Naive thymus-derived CD8-positive, alpha-beta T cell (primary cell): Measurements from ENCODE around the gene SIRT1. TPM values are rescaled to one million over a fixed set of nuclear protein-coding genes. Genes with fewer than 3 reads are reported as not detected.
"Not testable (repeated sequence)": the region's sequence is repeated elsewhere in the genome, so short reads cannot be mapped to it uniquely, and the experiment has no call there.

Experiments
- ATAC-seq, 2 donors: fragments of 150-1000 bp; cut with Tn5 transposase in 1 of 2; sonication (Bioruptor Pico), chemical (Tn5 transposase) in 1 of 2; 1 replicate in 1 of 2; 2 replicates in 1 of 2; pipeline ENCODE4 v1.10.0; 2021; ENCODE audit warnings: mild to moderate bottlenecking in 2 of 2, moderate library complexity in 2 of 2
- POLR2A ChIA-PET: fragments of 350-600 bp; sonication (Branson Sonifier 250); formaldehyde crosslinking; loops from one replicate; lab custom pipeline; 2021; ENCODE audit warnings: antibody characterized with exemption; lab: Charles Lee
- DNase-seq, 10 donors: peaks; one replicate each; pipeline versions ENCODE4 v3.0.0 to v3.0.0-alpha.2; 2020 to 2022
- H3K27ac Mint-ChIP-seq, 10 donors: one replicate each; pipeline ENCODE4 v1.8.0; 2020 to 2022; ENCODE audit warnings: mild to moderate bottlenecking in 10 of 10, mixed read lengths in 10 of 10, moderate library complexity in 4 of 10, inconsistent platforms in 1 of 10
- H3K27me3 Mint-ChIP-seq, 5 donors: one replicate each; pipeline ENCODE4 v1.8.0; 2021 to 2022; ENCODE audit warnings: mixed read lengths in 5 of 5
- H3K36me3 Mint-ChIP-seq, 3 donors: one replicate each; pipeline ENCODE4 v1.8.0; 2020 to 2022; ENCODE audit warnings: mixed read lengths in 3 of 3, mild to moderate bottlenecking in 2 of 3, inconsistent platforms in 1 of 3
- H3K4me1 Mint-ChIP-seq, 4 donors: one replicate each; pipeline ENCODE4 v1.8.0; 2021 to 2022; ENCODE audit warnings: mixed read lengths in 4 of 4
- H3K4me3 Mint-ChIP-seq, 10 donors: one replicate each; pipeline ENCODE4 v1.8.0; 2020 to 2022; ENCODE audit warnings: mild to moderate bottlenecking in 10 of 10, mixed read lengths in 10 of 10, moderate library complexity in 6 of 10, inconsistent platforms in 1 of 10
- H3K9me3 Mint-ChIP-seq, 9 donors: one replicate each; pipeline ENCODE4 v1.8.0; 2020 to 2022; ENCODE audit warnings: mixed read lengths in 9 of 9, mild to moderate bottlenecking in 3 of 9, inconsistent platforms in 1 of 9, moderate library complexity in 1 of 9
- polyA plus RNA-seq, 3 donors: library from polyadenylated mRNA; unstranded; fragments of 300-500 nt; fragmentation: Illumina TruSeq; gene quantifications; one replicate each; pipeline ENCODE4 v1.2.3, GENCODE V29; 2021
- total RNA-seq, 8 experiments: library from RNA in 2 of 8; stranded (reverse) in 2 of 8; gene quantifications; one replicate each; pipeline ENCODE4 v1.2.3 and lab custom pipeline; 2021 to 2026

The SIRT1 gene
- total RNA-seq: 10 to 100 TPM; 55.8 to 60.9 TPM
- polyA plus RNA-seq: 10 to 100 TPM; 10.2 to 18.7 (median 12.4) TPM
- total RNA-seq (lab: John Stamatoyannopoulos, UW): 38.5 to 139 (median 91.4) reads per million in 6 experiments

- peaks cover 0 to 27% (median 11%) of the 10 kb centered on the region in 3 donors for H3K36me3 Mint-ChIP-seq
- peak; percentile 88 to 95 (median 92) for DNase-seq
- POLR2A ChIA-PET: interaction anchor here (0.6 to 3.5 kb wide), 9 partner anchors 10 to 448 kb away, joined by 3 to 32 read pairs (median 5); partner anchors contain the start of genes HERC4, HNRNPH3 and PBLD
- H3K27me3 Mint-ChIP-seq: no peaks in the 10 kb centered on the region
- H3K9me3 Mint-ChIP-seq: no peaks in the 10 kb centered on the region
- H3K4me3 Mint-ChIP-seq: peak within 1 kb of the TSS; percentile 90 to 98 (median 95)
- H3K27ac Mint-ChIP-seq: peak within 1 kb of the TSS; percentile 94 to 98 (median 96)
- peaks cover 16 to 45% (median 35%) of the 10 kb centered on the region in 4 donors for H3K4me1 Mint-ChIP-seq
- ATAC-seq: peak; percentile 78 to 82
These were observed at the start of gene SIRT1 for GRCh38 chr10:67884313-67884841. Gene SIRT1, plus strand, starts transcription at chr10:67884656. Its CDS starts 66 bp downstream, at chr10:67884722.

DNA sequence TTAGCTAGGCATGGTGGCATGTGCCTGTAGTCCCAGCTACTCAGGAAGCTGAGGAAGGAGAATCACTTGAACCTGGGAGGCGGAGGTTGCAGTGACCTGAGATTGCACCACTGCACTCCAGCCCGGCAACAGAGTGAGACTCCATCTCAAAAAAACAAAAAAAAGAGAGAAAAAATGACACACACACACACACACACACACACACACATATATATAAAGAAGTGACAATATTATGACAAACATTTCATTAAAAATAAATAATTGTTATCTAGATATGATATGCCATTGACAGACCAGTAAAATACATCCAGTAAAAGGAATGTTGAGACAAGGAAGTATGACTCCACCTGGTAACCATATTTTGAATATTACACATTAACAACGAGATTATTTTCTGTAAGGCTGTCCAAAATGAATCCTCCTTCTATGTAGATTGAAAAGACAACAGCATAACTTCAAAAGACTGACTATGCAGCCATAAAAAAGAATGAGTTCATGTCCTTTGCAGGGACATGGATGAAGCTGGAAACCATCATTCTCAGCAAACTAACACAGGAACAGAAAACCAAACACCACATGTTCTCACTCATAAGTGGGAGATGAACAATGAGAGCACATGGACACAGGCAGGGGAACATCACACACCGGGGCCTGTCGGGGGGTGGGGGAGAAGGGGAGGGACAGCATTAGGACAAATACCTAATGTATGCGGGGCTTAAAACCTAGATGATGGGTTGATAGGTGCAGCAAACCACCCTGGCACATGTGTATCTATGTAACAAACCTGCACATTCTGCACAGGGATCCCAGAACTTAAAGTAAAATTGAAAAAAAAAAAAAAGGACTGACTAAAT, 48.7 kb upstream of the SIRT1 start:
- H3K4me1 Mint-ChIP-seq, DNase-seq, H3K27me3 Mint-ChIP-seq, ATAC-seq, H3K36me3 Mint-ChIP-seq, H3K9me3 Mint-ChIP-seq, POLR2A ChIA-PET, H3K4me3 Mint-ChIP-seq: not testable (repeated sequence)
- peak overlapping the region in 1 of 10 donors; percentile 74 for H3K27ac Mint-ChIP-seq

DNA sequence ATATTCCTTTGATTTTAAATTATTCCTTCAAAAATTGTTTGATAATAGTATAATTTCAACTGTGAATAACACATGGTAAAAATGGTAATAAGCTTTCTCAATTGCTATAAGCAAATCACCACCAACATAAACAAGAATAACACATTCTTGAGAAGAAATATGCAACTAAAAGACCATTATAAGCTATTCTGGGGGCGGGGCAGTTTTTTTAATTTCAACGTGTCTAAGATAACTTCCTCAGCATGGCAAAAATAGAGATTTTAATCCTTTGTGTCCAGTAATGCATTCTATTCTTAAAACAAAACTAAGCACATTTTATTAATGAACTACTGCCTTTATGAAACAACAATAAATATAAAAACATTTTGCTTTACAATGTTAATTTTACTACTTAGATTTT, 48.0 kb upstream of the SIRT1 start:
- no peak for DNase-seq
- POLR2A ChIA-PET: no interaction called here
- H3K27ac Mint-ChIP-seq: no peak overlapping the region
- ATAC-seq: no peak
- no peak overlapping the region for H3K4me3 Mint-ChIP-seq
- peaks cover 0 to 7% (median 5%) of the 10 kb centered on the region in 9 donors for H3K9me3 Mint-ChIP-seq
- no peaks in the 10 kb centered on the region for H3K27me3 Mint-ChIP-seq
- H3K4me1 Mint-ChIP-seq: peaks cover 0 to 6% (median 1%) of the 10 kb centered on the region in 4 donors
- peaks cover 0 to 3% (median 0%) of the 10 kb centered on the region in 3 donors for H3K36me3 Mint-ChIP-seq

- Mint-ChIP-seq H3K27me3 (no peaks in the 10 kb centered on the region), H3K4me1 (peaks cover 0 to 6% (median 1%) of the 10 kb centered on the region in 4 donors), H3K36me3 (peaks cover 0 to 5% (median 0%) of the 10 kb centered on the region in 3 donors), H3K9me3 (peaks cover 0 to 10% (median 6%) of the 10 kb centered on the region in 9 donors), H3K4me3 (no peak overlapping the region), H3K27ac (no peak overlapping the region)
- ATAC-seq (no peak), DNase-seq (no peak)
- POLR2A ChIA-PET: interaction anchor here (2.0 to 2.3 kb wide), 2 partner anchors 11 to 13 kb away, joined by 5 to 6 read pairs; no protein-coding TSS in a partner anchor
These were observed 47.5 kb upstream of the SIRT1 start for GRCh38 chr10:67836972-67837371.

GRCh38 chr10:67837541-67838314, 46.7 kb upstream of the SIRT1 start, which contains the start of gene DNAJC12:
Gene DNAJC12, minus strand, starts transcription at chr10:67838188. Its CDS starts 177 bp downstream, at chr10:67838011.
- POLR2A ChIA-PET: interaction anchor here (2.0 to 2.3 kb wide), 2 partner anchors 10 to 12 kb away, joined by 5 to 6 read pairs; no protein-coding TSS in a partner anchor
- H3K4me1 Mint-ChIP-seq: peaks cover 0 to 6% (median 1%) of the 10 kb centered on the region in 4 donors
- peaks cover 0 to 5% (median 0%) of the 10 kb centered on the region in 3 donors for H3K36me3 Mint-ChIP-seq
- H3K9me3 Mint-ChIP-seq: peaks cover 0 to 14% (median 6%) of the 10 kb centered on the region in 9 donors
- H3K4me3 Mint-ChIP-seq: peak within 1 kb of the TSS in 3 of 10 donors; percentile 10 to 26 (median 23)
- H3K27me3 Mint-ChIP-seq: no peaks in the 10 kb centered on the region
- peak within 1 kb of the TSS in 1 of 10 donors; percentile 56 for H3K27ac Mint-ChIP-seq
- ATAC-seq: peak; percentile 79 to 97
- DNase-seq: peak in 2 of 10 donors; percentile 27 to 28

GRCh38 chr10:67839511-67839910, 44.9 kb upstream of the SIRT1 start:
- H3K9me3 Mint-ChIP-seq: peaks cover 0 to 14% (median 6%) of the 10 kb centered on the region in 9 donors
- POLR2A ChIA-PET, H3K36me3 Mint-ChIP-seq, H3K27me3 Mint-ChIP-seq, H3K27ac Mint-ChIP-seq, H3K4me1 Mint-ChIP-seq, ATAC-seq, DNase-seq, H3K4me3 Mint-ChIP-seq: not testable (repeated sequence)

GRCh38 chr10:67839951-67840350, 44.5 kb upstream of the SIRT1 start:
- no peak overlapping the region for H3K27ac Mint-ChIP-seq
- no peak overlapping the region for H3K4me3 Mint-ChIP-seq
- peaks cover 0 to 3% (median 0%) of the 10 kb centered on the region in 5 donors for H3K27me3 Mint-ChIP-seq
- peaks cover 0 to 6% (median 1%) of the 10 kb centered on the region in 4 donors for H3K4me1 Mint-ChIP-seq
- no peak for ATAC-seq
- peaks cover 0 to 8% (median 0%) of the 10 kb centered on the region in 3 donors for H3K36me3 Mint-ChIP-seq
- no peak for DNase-seq
- H3K9me3 Mint-ChIP-seq: peaks cover 0 to 14% (median 6%) of the 10 kb centered on the region in 9 donors
- POLR2A ChIA-PET: no interaction called here

- DNase-seq (no peak), ATAC-seq (no peak)
- Mint-ChIP-seq H3K4me1 (peaks cover 0 to 6% (median 1%) of the 10 kb centered on the region in 4 donors), H3K27ac (no peak overlapping the region), H3K36me3 (peaks cover 0 to 8% (median 0%) of the 10 kb centered on the region in 3 donors), H3K4me3 (no peak overlapping the region), H3K9me3 (peaks cover 0 to 14% (median 6%) of the 10 kb centered on the region in 9 donors), H3K27me3 (peaks cover 0 to 3% (median 0%) of the 10 kb centered on the region in 5 donors)
- POLR2A ChIA-PET: no interaction called here
These were observed 42.7 kb upstream of the SIRT1 start for GRCh38 chr10:67841737-67842136.

DNA sequence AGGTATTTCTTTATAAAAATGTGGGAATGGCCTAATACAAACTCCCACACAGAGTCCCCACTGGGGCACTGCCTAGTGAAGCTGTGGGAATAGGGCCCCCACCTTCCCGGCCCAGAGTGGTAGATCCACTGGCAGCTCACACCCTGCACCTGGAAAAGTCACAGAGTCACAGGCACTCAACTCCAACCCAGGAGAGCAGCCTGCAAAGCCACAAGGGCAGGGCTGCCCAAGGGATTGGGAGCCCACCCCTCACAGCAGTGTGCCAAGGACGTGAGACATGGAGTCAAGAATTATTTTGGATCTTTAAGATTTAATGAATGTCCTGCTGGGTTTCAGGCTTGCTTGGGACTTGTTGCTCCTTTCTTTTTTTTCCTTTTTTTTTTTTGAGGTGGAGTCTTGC, 41.2 kb upstream of the SIRT1 start:
- peaks cover 0 to 8% (median 0%) of the 10 kb centered on the region in 3 donors for H3K36me3 Mint-ChIP-seq
- no peak overlapping the region for H3K4me3 Mint-ChIP-seq
- ATAC-seq (no peak), DNase-seq (no peak)
- POLR2A ChIA-PET: no interaction called here
- H3K4me1 Mint-ChIP-seq: no peaks in the 10 kb centered on the region
- no peak overlapping the region for H3K27ac Mint-ChIP-seq
- H3K27me3 Mint-ChIP-seq: peaks cover 0 to 3% (median 0%) of the 10 kb centered on the region in 5 donors
- H3K9me3 Mint-ChIP-seq: peaks cover 0 to 14% (median 6%) of the 10 kb centered on the region in 9 donors

DNA sequence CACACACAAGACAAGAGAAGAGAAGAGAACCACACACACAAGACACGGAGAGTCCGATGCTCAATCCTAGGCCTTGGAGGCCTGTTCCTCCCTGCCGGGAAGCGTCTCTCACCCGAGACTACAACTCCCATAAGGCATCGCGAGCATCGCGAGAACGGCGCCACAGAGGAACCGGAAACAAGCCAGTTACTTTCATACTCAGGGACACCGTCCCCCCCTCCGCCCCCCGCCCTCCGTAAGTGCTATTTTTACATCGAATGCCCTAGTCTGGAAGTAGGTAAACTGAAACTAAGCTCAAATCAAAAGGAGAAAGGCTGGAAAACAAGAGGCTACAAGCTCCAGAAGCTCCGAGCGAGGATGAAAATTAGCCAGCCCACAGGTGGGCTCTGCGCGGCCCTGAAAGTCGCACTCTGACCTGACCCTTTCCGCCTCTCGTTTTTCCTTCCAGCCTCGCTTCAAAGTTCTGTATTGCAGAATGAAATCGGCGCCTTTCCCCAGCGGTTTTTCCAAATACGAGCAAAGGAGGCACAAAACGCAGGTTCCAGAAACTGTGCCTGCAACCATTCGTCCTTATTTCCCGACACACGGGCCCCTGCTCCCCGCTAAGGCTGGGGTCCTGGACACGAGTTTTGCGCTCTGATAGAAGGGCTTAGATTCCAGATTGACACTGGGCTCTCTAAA, 35.0 kb upstream of the SIRT1 start:
- Mint-ChIP-seq H3K27me3 (peaks cover 0 to 1% (median 0%) of the 10 kb centered on the region in 5 donors), H3K4me1 (peaks cover 2 to 12% (median 8%) of the 10 kb centered on the region in 4 donors), H3K36me3 (no peaks in the 10 kb centered on the region), H3K9me3 (peaks cover 0 to 2% (median 0%) of the 10 kb centered on the region in 9 donors), H3K4me3 (peak overlapping the region; percentile 85 to 99 (median 96)), H3K27ac (peak overlapping the region; percentile 86 to 100 (median 98))
- DNase-seq (peak; percentile 83 to 96 (median 90)), ATAC-seq (peak; percentile 98 to 99)
- POLR2A ChIA-PET: interaction anchor here (0.6 to 3.2 kb wide), 10 partner anchors 10 to 483 kb away, joined by 3 to 32 read pairs (median 3); partner anchors contain the start of genes DNAJC12, HNRNPH3, PBLD and SIRT1

- no peaks in the 10 kb centered on the region for H3K27me3 Mint-ChIP-seq
- H3K9me3 Mint-ChIP-seq: peaks cover 0 to 2% (median 0%) of the 10 kb centered on the region in 9 donors
- DNase-seq (no peak), ATAC-seq (no peak)
- peaks cover 5 to 23% (median 14%) of the 10 kb centered on the region in 4 donors for H3K4me1 Mint-ChIP-seq
- H3K27ac Mint-ChIP-seq: peak overlapping the region in 4 of 10 donors; percentile 6 to 49 (median 10)
- no peaks in the 10 kb centered on the region for H3K36me3 Mint-ChIP-seq
- POLR2A ChIA-PET: interaction anchor here (3.2 kb wide), 1 partner anchor 33 kb away, joined by 32 read pairs; the partner anchor contains the start of gene SIRT1
- H3K4me3 Mint-ChIP-seq: peak overlapping the region in 7 of 10 donors; percentile 19 to 79 (median 39)
These were observed 33.3 kb upstream of the SIRT1 start for GRCh38 chr10:67851186-67851585.
